Measurements from ENCODE around the gene ZDHHC4. TPM values are rescaled to one million over a fixed set of nuclear protein-coding genes. Genes with fewer than 3 reads are reported as not detected.

Gene ZDHHC4
- total and polyA plus RNA-seq, 8 donors, result 54.5 to 75.9 (median 71.2) TPM

DNA sequence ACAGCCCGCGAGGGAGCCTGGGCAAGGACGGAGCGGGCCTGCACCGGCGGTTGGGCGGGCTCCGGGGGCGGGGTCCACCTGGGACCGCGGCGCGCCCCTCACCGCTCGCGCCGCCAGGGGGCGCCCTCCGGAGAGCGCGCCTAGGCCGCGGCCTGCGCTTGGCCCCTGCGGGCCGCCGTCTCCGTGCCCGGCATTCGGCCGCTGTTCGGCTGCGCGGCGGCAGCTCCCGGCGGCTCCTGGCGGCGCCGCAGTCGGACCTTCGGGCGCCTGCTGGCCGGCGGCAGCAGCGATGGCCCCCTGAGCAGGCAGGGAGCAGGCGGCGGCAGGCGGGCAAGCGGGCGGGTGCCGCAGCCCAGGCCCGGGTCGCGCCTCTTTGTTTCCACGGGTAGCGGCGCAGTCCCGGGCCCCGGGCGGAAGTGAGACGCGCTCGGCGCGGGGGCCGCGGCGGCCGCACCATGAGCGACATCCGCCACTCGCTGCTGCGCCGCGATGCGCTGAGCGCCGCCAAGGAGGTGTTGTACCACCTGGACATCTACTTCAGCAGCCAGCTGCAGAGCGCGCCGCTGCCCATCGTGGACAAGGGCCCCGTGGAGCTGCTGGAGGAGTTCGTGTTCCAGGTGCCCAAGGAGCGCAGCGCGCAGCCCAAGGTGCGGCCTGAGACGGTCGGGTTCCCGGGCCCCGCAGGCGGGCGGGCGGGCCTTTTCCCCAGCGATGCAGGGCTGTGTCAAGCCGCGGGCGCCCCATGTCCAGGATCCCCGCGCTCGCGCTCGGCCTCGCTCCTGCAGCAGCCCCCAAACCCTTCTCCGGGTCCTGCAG lies 12.8 kb downstream of the ZDHHC4 start, which contains the start of gene INTS15:
Gene INTS15 (plus strand): TSS at position 193 of the 816 bp plus-strand sequence. CDS start 263 bp downstream, at position 456.
- H3K4me3 ChIP-seq, result peak within 1 kb of the TSS; percentile 81 to 91
- H3K27me3 ChIP-seq, result no peaks in the 10 kb centered on the region
- peak; percentile 73 to 96 (median 88) for DNase-seq
- H3K4me1 ChIP-seq, result peaks cover 9 to 22% of the 10 kb centered on the region in 2 donors
- intact Hi-C loops (cut with DNase I), result no loop called here
- H3K27ac ChIP-seq, result peak within 1 kb of the TSS; percentile 85 to 93
- H3K9me3 ChIP-seq, result no peaks in the 10 kb centered on the region
- peaks cover 0 to 69% of the 10 kb centered on the region in 2 donors for H3K36me3 ChIP-seq
- TF ChIP-seq, protein P1, sequence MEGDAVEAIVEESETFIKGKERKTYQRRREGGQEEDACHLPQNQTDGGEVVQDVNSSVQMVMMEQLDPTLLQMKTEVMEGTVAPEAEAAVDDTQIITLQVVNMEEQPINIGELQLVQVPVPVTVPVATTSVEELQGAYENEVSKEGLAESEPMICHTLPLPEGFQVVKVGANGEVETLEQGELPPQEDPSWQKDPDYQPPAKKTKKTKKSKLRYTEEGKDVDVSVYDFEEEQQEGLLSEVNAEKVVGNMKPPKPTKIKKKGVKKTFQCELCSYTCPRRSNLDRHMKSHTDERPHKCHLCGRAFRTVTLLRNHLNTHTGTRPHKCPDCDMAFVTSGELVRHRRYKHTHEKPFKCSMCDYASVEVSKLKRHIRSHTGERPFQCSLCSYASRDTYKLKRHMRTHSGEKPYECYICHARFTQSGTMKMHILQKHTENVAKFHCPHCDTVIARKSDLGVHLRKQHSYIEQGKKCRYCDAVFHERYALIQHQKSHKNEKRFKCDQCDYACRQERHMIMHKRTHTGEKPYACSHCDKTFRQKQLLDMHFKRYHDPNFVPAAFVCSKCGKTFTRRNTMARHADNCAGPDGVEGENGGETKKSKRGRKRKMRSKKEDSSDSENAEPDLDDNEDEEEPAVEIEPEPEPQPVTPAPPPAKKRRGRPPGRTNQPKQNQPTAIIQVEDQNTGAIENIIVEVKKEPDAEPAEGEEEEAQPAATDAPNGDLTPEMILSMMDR (IDR thresholded peaks at IDR 0.05), result peak; percentile 86
- ATAC-seq, result peak; percentile 98

DNA sequence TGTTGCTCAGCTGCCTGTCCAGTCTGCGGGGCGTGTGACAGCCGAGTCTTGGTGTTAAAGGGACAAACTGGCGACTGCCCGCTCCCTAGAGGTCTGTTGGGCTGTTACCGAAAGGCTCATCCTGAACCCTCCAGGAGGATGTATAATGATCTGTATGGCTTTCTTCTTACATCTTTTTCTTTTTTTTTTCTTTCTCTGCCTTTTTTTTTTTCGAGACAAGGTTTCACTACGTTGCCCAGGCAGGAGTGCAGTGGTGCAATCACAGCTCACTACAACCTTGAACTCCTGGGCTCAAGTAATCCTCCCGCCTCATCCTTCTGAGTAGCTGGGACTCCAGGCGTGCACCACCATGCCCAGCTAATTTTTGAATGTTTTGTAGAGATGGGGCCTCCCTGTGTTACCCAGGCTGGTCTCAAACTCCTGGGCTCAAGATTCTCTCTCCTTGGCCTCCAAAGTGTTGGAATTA lies 13.4 kb downstream of the ZDHHC4 start:
- intact Hi-C loops (cut with DNase I), result no loop called here
- Histone ChIP-seq H3K9me3 (no peaks in the 10 kb centered on the region), H3K27me3 (no peaks in the 10 kb centered on the region), H3K36me3 (peaks cover 0 to 69% of the 10 kb centered on the region in 2 donors), H3K27ac (peak overlapping the region; percentile 85 to 93), H3K4me3 (peak overlapping the region; percentile 81 to 91), H3K4me1 (peaks cover 9 to 22% of the 10 kb centered on the region in 2 donors)
- TF ChIP-seq, protein P1 (IDR thresholded peaks at IDR 0.05), result no peak
- ATAC-seq, result peak; percentile 35
- peak in 2 of 4 donors; percentile 1 to 22 for DNase-seq

DNA sequence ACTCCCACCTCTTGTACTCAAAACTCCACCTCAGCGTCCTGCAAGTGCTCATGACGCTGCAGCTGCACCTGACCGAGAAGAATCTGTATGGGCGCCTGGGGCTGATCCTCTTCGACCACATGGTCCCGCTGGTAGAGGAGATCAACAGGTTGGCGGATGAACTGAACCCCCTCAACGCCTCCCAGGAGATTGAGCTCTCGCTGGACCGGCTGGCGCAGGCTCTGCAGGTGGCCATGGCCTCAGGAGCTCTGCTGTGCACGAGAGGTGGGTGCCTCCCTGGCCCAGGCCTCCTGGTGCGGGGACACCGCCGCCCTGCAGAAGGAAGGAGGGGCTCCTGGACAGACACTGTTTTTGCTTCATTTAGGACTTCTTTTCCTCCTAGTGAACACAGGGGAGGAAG lies 22.8 kb downstream of the ZDHHC4 start:
- no peaks in the 10 kb centered on the region for H3K9me3 ChIP-seq
- H3K27ac ChIP-seq, result no peak overlapping the region
- H3K4me1 ChIP-seq, result no peaks in the 10 kb centered on the region
- H3K4me3 ChIP-seq, result no peak overlapping the region
- no peak for ATAC-seq
- TF ChIP-seq, protein P1 (IDR thresholded peaks at IDR 0.05), result no peak
- H3K27me3 ChIP-seq, result no peaks in the 10 kb centered on the region
- peak in 1 of 4 donors; percentile 70 for DNase-seq
- intact Hi-C loops (cut with DNase I), result no loop called here
- peaks cover 0 to 97% of the 10 kb centered on the region in 2 donors for H3K36me3 ChIP-seq

DNA sequence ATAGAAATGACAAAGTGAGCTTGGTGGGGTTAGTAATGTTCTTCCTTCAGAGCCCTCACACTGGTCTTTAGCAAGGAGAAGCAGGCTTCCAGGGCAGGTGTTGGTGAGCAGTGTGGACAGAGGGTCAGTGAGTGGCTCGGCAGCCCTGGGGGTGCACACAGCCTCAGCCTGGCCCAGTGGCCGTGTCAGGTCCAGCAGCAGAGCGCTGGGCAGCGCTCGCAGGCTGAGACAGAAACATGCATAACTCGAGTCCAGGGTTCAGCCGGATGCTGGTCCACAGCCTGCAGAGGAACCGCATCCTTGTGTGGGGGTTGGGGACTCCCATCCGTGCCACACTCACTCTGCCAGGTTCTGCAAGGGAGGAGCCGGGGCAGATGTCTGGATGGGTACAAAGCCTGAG lies 27.2 kb downstream of the ZDHHC4 start:
- Histone ChIP-seq H3K9me3 (no peaks in the 10 kb centered on the region), H3K27ac (no peak overlapping the region), H3K27me3 (no peaks in the 10 kb centered on the region), H3K4me1 (no peaks in the 10 kb centered on the region), H3K36me3 (peaks cover 0 to 98% of the 10 kb centered on the region in 2 donors), H3K4me3 (no peak overlapping the region)
- no peak for DNase-seq
- intact Hi-C loops (cut with DNase I), result no loop called here
- TF ChIP-seq, protein P1 (IDR thresholded peaks at IDR 0.05), result no peak
- no peak for ATAC-seq

DNA sequence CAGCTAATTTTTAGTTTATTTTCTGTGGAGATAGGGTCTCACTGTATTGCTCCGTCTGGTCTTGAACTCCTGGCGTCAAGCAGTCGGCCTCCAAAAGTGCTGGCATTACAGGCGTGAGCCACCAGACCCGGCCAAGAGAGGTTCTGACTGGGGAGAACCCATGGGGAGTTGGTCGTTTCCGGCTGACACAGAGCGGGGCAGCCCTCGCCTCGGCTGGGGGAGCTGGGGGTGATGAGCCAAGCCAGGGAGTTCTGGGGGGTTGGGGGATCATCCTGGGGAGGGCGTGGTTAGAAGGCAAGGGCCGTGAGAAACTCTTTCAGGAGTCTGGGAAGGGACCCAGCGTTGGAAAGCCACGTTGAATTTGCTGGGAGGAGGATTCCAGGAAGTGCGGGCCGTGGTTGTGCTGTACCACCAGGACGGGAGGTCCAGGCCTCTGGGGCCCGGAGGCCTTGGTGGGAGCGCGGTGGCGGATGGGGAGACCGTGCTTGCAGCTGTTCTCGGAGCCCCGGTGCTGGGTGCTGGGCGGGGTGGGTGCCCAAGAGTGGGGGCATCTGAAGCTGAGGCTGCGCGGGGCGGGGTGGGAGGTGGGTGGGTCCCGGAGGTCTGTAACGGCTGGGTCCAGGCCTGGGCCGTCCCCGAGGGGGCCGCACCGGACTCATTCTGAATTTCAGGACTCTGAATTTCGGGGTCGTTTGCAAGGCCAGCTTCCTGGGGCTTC lies 29.8 kb downstream of the ZDHHC4 start:
- intact Hi-C loops (cut with DNase I), result no loop called here
- Histone ChIP-seq H3K36me3 (peaks cover 0 to 73% of the 10 kb centered on the region in 2 donors), H3K4me3 (no peak overlapping the region), H3K4me1 (no peaks in the 10 kb centered on the region), H3K27ac (no peak overlapping the region), H3K27me3 (no peaks in the 10 kb centered on the region), H3K9me3 (no peaks in the 10 kb centered on the region)
- no peak for ATAC-seq
- TF ChIP-seq, protein P1 (IDR thresholded peaks at IDR 0.05), result no peak
- no peak for DNase-seq
